Measurements from ENCODE around the gene GABARAPL1. TPM values are rescaled to one million over a fixed set of nuclear protein-coding genes. Genes with fewer than 3 reads are reported as not detected.
A peak's percentile ranks its signal among the peaks of the same experiment; 100 is the strongest.

GABARAPL1 gene
- total and polyA plus RNA-seq, 2 donors (not counting 1 experiment from before 2014, with no cell fraction given), result 186 to 363 TPM

DNA sequence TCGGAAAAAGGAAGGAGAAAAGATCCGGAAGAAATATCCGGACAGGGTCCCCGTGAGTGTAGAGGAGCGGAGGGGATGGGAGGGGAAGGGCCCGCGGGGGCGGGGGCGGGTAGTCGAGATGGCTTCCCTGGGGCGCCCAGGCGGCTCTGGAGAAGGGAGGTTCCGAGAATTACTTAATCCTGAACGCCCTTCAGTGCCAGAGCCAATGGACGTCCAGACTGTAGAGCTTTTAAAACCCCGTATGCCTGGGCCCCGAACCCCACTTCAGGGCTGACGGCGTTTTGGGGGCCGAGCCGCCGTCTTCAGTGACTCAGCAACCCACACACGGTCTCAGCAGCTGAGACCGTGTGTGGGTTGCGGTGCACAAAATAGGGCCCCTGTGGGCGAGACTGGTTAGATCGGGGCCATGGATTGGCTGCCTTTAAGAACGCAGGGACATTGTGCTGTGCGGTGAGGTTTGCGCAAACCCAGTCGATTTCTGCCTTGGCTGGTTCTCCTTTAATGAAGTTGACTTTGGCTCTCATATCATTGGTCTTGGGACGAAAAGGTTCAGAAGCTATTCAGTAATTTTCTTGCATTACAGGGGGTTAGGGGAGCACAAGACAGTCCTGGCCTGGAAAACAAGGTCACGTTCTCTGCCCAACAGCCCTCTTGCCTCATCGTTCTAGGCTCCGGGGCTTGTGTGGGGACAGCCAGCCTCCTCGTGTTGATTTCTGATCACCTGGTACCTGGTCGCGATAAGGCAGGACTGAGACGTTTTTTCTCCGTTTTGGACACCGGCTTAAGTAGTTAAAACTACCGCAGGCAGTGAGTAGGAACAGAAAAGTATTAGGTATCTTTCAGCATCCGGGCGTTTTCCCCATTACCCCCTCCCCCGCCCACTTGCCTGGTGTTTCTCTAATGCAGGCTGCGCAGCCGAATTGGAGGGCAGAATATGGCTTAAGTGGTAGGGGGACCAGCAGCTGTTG, 775 bp downstream of the GABARAPL1 start:
- Histone ChIP-seq H3K36me3 (ENCODE audit: control insufficient read depth, insufficient read depth, low read length) (peaks cover 2% of the 10 kb centered on the region), H4K20me1 (ENCODE audit: control insufficient read depth, extremely low read depth, insufficient read depth, low read length) (peaks cover 4% of the 10 kb centered on the region), H3K9me3 (ENCODE audit: control insufficient read depth, insufficient read depth, low read depth, low read length) (no peaks in the 10 kb centered on the region), H3K4me2 (ENCODE audit: extremely low read depth, insufficient read depth, low read length) (peak overlapping the region; percentile 93), H2AFZ (ENCODE audit: low read length) (peak overlapping the region; percentile 54), H3K79me2 (ENCODE audit: control insufficient read depth, insufficient read depth, low read length) (peaks cover 24% of the 10 kb centered on the region), H3K27ac (ENCODE audit: insufficient read depth, low read length) (peak overlapping the region; percentile 100), H3K27me3 (ENCODE audit: control insufficient read depth, insufficient read depth, low read length) (no peaks in the 10 kb centered on the region), H3K9ac (ENCODE audit: insufficient read depth, low read length) (peak overlapping the region; percentile 100), H3K4me1 (ENCODE audit: control insufficient read depth, extremely low read depth, insufficient read depth, low read length) (peaks cover 4% of the 10 kb centered on the region), H3K4me3 (replicated peaks in 1 of 4; ENCODE audit: control extremely low read depth in 1 of 4, insufficient read depth in 1 of 4, low read depth in 3 of 4, low read length in 4 of 4) (peak overlapping the region; percentile 96 to 100 (median 98))
- DNase-seq (ENCODE audit: low read depth in 2 of 2), result peak; percentile 92 to 94
- no peak for TF ChIP-seq CTCF (conservative IDR thresholded peaks at IDR 0.05 in 1 of 2, IDR thresholded peaks at IDR 0.05 in 1 of 2; ENCODE audit: low read depth in 1 of 2, low read length in 2 of 2)
- no peak for TF ChIP-seq EZH2 (IDR thresholded peaks at IDR 0.05; ENCODE audit: low read length, missing control alignments)

GRCh38 chr12:10214136-10214894, 1.6 kb downstream of the GABARAPL1 start:
- DNase-seq (ENCODE audit: low read depth in 2 of 2), result peak; percentile 63 to 86
- Histone ChIP-seq H3K9ac (ENCODE audit: insufficient read depth, low read length) (peak overlapping the region; percentile 100), H3K4me3 (replicated peaks in 1 of 4; ENCODE audit: control extremely low read depth in 1 of 4, insufficient read depth in 1 of 4, low read depth in 3 of 4, low read length in 4 of 4) (peak overlapping the region; percentile 96 to 100 (median 98)), H3K4me1 (ENCODE audit: control insufficient read depth, extremely low read depth, insufficient read depth, low read length) (peaks cover 4% of the 10 kb centered on the region), H2AFZ (ENCODE audit: low read length) (no peak overlapping the region), H3K79me2 (ENCODE audit: control insufficient read depth, insufficient read depth, low read length) (peaks cover 24% of the 10 kb centered on the region), H3K27me3 (ENCODE audit: control insufficient read depth, insufficient read depth, low read length) (no peaks in the 10 kb centered on the region), H3K4me2 (ENCODE audit: extremely low read depth, insufficient read depth, low read length) (peak overlapping the region; percentile 93), H3K27ac (ENCODE audit: insufficient read depth, low read length) (peak overlapping the region; percentile 100), H3K36me3 (ENCODE audit: control insufficient read depth, insufficient read depth, low read length) (peaks cover 2% of the 10 kb centered on the region), H3K9me3 (ENCODE audit: control insufficient read depth, insufficient read depth, low read depth, low read length) (no peaks in the 10 kb centered on the region), H4K20me1 (ENCODE audit: control insufficient read depth, extremely low read depth, insufficient read depth, low read length) (peaks cover 4% of the 10 kb centered on the region)
- no peak for TF ChIP-seq EZH2 (IDR thresholded peaks at IDR 0.05; ENCODE audit: low read length, missing control alignments)
- no peak for TF ChIP-seq CTCF (conservative IDR thresholded peaks at IDR 0.05 in 1 of 2, IDR thresholded peaks at IDR 0.05 in 1 of 2; ENCODE audit: low read depth in 1 of 2, low read length in 2 of 2)

- Histone ChIP-seq H2AFZ (ENCODE audit: low read length) (no peak overlapping the region), H3K36me3 (ENCODE audit: control insufficient read depth, insufficient read depth, low read length) (peaks cover 2% of the 10 kb centered on the region), H3K27ac (ENCODE audit: insufficient read depth, low read length) (peak overlapping the region; percentile 6), H4K20me1 (ENCODE audit: control insufficient read depth, extremely low read depth, insufficient read depth, low read length) (peaks cover 4% of the 10 kb centered on the region), H3K27me3 (ENCODE audit: control insufficient read depth, insufficient read depth, low read length) (no peaks in the 10 kb centered on the region), H3K9me3 (ENCODE audit: control insufficient read depth, insufficient read depth, low read depth, low read length) (no peaks in the 10 kb centered on the region), H3K4me3 (replicated peaks in 1 of 4; ENCODE audit: control extremely low read depth in 1 of 4, insufficient read depth in 1 of 4, low read depth in 3 of 4, low read length in 4 of 4) (peak overlapping the region; percentile 96 to 100 (median 98)), H3K9ac (ENCODE audit: insufficient read depth, low read length) (peak overlapping the region; percentile 22), H3K4me1 (ENCODE audit: control insufficient read depth, extremely low read depth, insufficient read depth, low read length) (peaks cover 4% of the 10 kb centered on the region), H3K4me2 (ENCODE audit: extremely low read depth, insufficient read depth, low read length) (peak overlapping the region; percentile 93), H3K79me2 (ENCODE audit: control insufficient read depth, insufficient read depth, low read length) (peaks cover 24% of the 10 kb centered on the region)
- TF ChIP-seq EZH2 (IDR thresholded peaks at IDR 0.05; ENCODE audit: low read length, missing control alignments) (no peak), CTCF (conservative IDR thresholded peaks at IDR 0.05 in 1 of 2, IDR thresholded peaks at IDR 0.05 in 1 of 2; ENCODE audit: low read depth in 1 of 2, low read length in 2 of 2) (no peak)
- DNase-seq (ENCODE audit: low read depth in 2 of 2), result peak in 1 of 2 donors; percentile 51
These were observed 2.2 kb downstream of the GABARAPL1 start for GRCh38 chr12:10214895-10215267.

Measured in fibroblast of lung (primary cell).